MM.1S (cell line): ENCODE data around the gene NGEF.

Experiments used
- EZH2 ChIP-seq: fragments of 300-600 bp; sonication (generic); optimal IDR thresholded peaks from 2 replicates; pipeline ENCODE3; 2017; ENCODE audit warnings: low read depth, mild to moderate bottlenecking, antibody characterized with exemption, low read length, mixed read lengths
- EZH2phosphoT487 ChIP-seq: fragments of 300-600 bp; sonication (generic); IDR thresholded peaks from 2 replicates; pipeline ENCODE4 v1.6.1; 2018; ENCODE audit warnings: antibody characterized with exemption, low read length
- TF ChIP-seq, protein P1 (sequence below): fragments of 300-600 bp; sonication (generic); IDR thresholded peaks from 2 replicates; pipeline ENCODE4 v1.5.1; 2016; ENCODE audit warnings: antibody characterized with exemption, low read length, mixed read lengths

DNA sequence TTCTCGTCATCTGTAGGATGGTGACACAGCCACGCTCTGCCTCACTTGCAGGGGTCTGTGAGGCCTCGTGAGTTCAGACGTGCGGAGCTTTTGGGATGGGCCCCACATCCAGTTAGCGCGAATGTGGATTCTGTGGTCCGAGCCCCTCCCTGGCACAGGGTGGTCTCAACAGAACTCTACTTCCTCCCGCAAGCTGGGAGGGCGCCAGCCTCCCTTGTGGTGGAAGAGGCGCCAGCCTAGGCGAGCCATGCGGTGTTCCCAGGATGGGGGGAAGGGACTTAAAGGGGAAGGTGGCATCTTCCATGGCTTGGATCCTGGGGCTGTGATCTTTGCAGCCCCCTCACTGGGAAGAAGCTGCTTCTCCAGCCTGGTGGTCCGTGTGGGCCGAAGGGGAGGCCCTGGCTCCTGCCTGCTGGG is 141.6 kb downstream of the NGEF start:
- TF ChIP-seq, protein P1, sequence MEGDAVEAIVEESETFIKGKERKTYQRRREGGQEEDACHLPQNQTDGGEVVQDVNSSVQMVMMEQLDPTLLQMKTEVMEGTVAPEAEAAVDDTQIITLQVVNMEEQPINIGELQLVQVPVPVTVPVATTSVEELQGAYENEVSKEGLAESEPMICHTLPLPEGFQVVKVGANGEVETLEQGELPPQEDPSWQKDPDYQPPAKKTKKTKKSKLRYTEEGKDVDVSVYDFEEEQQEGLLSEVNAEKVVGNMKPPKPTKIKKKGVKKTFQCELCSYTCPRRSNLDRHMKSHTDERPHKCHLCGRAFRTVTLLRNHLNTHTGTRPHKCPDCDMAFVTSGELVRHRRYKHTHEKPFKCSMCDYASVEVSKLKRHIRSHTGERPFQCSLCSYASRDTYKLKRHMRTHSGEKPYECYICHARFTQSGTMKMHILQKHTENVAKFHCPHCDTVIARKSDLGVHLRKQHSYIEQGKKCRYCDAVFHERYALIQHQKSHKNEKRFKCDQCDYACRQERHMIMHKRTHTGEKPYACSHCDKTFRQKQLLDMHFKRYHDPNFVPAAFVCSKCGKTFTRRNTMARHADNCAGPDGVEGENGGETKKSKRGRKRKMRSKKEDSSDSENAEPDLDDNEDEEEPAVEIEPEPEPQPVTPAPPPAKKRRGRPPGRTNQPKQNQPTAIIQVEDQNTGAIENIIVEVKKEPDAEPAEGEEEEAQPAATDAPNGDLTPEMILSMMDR, result no peak
- TF ChIP-seq EZH2phosphoT487, result no peak
- no peak for TF ChIP-seq EZH2
